NCI-H1694 (cell line): ENCODE data around the gene ZNF526.

Experiments used
- DNase-seq: peaks from one replicate; lab custom pipeline; 2025; lab: John Stamatoyannopoulos, UW

The ZNF526 gene

GRCh38 chr19:42197375-42197817 lies 22.7 kb upstream of the ZNF526 start:
- DNase-seq = no peak

DNA sequence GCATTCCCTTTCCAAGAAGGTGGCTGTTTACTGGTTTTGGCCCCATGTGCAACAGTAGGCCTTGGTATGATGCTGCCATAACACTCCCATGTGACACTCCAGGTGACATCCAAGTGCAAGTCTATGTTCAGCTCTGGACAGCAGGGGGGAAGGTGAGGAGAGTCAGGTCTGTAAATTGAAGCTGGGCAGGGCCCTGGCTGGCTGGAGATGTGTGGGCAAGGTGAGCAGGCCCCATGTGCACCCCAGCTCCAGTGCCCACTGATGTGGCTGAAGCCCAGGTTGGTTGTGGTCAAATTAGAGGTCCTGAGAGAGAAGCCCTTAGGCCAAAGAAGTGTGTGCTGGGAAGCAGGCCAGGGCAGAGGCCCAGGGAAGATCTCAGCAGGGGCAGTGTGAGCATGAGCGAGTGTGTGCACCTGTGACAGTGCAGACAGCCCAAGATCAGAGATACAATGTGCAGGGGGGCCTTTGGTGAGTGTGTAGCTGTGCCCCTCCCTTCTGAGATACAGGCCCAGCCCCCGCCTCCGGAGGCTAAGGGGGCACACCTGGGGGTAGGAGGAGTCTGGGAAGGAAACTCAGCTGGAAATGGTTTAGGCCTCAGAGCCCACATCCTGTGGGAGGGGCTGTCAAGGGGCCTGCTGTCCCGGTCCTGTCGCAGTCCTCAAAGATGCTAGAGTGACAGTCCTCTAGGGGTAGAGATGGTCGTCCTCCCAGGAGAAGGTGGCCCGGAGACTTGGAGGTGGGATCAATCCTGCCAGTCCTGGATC lies 21.3 kb upstream of the ZNF526 start:
- DNase-seq = no peak

- no peak for DNase-seq
Observed at GRCh38 chr19:42199440-42200115, 20.5 kb upstream of the ZNF526 start.

DNA sequence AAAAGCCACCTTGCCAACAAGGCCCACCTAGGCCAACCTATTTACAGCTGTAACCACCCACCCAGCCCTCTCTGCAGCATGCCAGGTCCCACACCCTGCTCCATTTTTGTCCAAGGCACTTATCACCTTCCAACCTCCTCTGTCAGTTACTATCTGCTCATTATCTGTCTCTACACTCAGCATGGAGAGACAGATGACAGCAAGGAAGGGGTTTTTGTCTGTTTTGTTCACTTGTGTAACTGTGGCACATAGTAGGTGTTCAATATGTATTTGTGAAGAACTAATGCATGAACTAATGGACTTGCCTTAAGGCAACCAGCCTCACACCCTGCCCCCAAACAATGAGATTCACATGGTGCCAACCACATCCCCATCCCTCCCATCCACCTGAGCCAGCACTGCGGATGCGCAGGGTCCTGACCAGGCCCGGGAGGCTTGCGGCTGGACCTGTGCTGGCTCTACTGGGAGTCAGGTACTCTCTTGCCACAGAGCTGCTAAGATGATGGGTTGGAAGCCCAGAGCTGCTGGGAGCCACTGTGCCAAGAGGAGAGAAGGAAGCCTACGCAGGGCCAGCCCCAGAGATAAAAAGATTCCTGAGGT lies 19.9 kb upstream of the ZNF526 start:
- no peak for DNase-seq

DNA sequence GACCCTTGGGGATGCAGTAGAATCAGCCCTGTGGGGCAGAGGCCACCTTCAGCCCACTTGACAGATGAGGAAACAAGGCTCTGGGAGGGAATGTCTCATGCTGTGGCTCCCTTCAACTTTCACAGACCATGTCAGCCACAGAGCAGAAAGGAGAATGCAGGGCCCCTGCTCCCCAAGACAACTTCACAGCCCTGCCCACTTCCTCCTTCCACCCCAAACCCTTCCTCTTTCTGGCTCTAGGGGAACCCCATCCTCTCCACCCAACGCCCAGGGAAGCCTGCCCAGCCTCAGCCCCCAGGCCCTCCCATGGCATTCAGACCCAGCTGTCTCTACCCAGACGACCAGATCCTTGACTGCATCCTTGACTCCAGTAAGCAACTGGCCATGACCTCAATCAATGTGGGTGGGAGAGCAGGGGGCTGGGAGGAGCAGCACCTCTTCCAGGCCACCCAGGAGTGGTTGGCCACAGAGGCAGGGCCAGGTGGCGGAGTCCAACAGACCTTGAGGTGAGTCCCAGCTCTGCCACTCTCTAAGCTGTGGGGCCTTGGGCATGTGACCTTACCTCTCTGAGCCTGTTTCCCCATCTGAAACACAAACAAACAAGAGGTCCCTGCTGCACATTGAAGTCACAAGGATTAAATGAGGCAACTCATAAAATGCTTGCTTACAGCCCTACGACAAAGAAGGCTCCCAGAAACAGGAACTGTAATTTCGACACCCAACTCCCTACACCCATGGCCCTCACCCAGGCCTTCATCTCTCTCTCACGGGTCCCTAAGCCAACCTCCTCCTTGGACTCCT lies 18.4 kb upstream of the ZNF526 start:
- DNase-seq = no peak

GRCh38 chr19:42202290-42202880 lies 17.7 kb upstream of the ZNF526 start:
- DNase-seq = no peak

GRCh38 chr19:42203700-42204099 lies 16.4 kb upstream of the ZNF526 start:
- DNase-seq = no peak

GRCh38 chr19:42204664-42205063 lies 15.4 kb upstream of the ZNF526 start:
- DNase-seq = no peak

GRCh38 chr19:42206871-42207755 lies 13.0 kb upstream of the ZNF526 start:
- DNase-seq = no peak

- no peak for DNase-seq
Observed at GRCh38 chr19:42207767-42208271, 12.3 kb upstream of the ZNF526 start.

GRCh38 chr19:42208612-42209011 lies 11.5 kb upstream of the ZNF526 start:
- DNase-seq = no peak

DNA sequence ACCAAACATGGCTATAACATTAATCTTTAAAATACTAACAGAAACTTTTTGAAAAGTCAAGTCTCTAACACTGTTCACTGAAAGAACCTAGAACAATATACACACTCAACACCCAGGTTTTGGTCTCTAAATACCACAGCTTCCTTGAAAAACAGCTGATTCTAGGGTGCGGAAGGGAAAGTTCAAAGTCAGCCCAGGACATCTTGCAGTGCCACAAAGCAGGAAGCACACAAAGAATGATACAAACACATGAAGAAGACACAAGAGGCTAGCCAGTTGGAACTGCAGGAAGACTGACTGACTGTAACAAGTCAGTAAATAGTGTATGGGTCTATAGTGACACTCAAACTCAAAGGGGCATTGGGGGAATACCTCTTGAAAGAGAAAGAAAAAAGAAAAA lies 7.2 kb upstream of the ZNF526 start:
- no peak for DNase-seq

DNA sequence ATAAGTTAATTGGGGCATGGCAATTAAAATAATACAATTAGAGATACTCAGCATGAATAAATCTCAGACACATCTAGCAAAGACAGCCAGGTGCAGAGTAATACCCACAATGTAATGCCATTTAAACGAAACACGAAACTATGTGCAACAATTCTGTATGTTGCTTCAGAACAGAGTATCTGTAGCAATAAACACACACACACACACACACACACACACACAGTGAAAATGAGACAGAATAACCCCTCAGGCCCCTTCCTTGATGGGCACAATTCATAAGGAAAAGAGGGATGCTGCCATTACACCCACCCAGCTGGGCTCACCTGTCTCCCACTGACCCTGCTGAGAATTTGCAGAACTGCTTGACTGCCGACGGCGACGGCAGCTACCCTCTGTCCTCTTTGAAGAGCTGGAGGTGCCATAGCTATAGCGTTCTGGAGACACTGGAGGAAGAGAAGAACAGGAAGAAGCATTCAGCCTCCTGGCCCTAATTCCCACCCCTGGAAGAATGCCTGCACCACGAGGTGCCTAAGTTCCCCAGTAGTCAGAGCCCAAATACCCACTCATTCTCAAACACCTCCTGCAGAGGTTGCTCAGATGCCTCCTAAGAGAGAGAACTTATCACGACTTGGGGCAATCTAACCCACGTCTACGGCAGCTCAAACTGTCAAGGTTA lies 5.2 kb upstream of the ZNF526 start:
- no peak for DNase-seq

- DNase-seq = no peak
Observed at GRCh38 chr19:42216653-42217519, 3.2 kb upstream of the ZNF526 start.

DNA sequence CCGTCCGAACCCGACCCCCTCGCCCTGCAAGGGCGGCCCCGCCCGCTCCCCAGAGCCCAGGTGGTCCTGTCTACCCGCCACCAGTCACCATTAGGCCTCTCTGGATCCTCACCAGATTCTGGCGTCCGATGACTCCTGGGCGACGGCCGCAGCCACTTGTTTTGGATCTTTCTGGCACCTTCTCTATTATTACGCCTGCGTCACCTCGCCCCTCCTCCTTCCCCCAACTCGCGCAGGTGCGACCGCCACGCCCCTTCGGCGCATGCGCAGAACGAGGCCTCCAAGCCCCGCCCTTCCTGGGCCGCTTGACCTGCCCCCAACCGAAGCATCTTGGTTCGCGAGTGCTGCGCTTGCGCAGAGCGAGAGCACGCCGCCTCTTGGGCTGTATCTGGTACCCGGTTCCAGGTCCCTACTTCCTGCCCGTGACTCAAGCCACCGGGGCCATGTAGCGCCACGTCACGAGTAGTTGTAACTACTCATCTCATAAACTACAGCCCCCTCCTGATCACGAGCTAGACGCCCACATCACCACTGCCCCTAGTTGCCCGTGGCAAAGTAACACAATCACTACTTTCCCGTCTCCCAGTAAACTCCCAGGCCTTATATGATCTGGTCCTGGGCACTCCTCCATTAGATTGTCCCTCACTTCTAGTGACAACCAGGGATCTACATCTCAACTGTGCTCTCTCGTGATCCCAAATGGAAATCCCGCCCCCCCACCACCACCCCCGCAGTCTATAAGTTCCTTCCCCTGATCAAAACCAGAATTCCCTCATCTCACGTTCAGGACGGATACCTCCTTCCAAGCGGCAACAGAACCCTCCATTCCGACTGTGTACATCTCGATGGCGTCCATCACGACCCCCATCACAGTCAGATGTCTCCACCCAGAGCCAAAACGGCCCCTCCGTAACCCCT lies 2.3 kb upstream of the ZNF526 start, which contains the start of gene DEDD2:
TSS of gene DEDD2 (minus strand) at position 158 of the 918 bp plus-strand sequence. CDS start 670 bp downstream, outside the sequence.
- peak; percentile 94 for DNase-seq

DNA sequence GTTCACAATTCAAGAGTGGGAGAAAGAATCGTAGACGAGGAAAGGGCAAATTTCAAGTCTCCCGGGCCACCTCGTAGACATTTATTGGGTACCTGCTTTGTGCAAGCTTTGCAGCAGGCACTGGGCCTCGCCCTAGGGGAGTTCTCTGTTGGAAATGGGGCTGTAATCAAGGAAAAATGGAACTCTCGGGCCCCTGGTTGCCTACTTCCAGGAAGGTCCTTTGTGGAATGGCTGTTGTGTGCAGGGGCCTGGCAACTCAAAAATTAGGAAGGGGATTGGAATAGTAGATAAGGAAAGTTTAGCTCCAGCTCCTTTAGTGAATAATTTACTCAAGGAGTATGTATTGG lies 612 bp downstream of the ZNF526 start:
- no peak for DNase-seq

DNA sequence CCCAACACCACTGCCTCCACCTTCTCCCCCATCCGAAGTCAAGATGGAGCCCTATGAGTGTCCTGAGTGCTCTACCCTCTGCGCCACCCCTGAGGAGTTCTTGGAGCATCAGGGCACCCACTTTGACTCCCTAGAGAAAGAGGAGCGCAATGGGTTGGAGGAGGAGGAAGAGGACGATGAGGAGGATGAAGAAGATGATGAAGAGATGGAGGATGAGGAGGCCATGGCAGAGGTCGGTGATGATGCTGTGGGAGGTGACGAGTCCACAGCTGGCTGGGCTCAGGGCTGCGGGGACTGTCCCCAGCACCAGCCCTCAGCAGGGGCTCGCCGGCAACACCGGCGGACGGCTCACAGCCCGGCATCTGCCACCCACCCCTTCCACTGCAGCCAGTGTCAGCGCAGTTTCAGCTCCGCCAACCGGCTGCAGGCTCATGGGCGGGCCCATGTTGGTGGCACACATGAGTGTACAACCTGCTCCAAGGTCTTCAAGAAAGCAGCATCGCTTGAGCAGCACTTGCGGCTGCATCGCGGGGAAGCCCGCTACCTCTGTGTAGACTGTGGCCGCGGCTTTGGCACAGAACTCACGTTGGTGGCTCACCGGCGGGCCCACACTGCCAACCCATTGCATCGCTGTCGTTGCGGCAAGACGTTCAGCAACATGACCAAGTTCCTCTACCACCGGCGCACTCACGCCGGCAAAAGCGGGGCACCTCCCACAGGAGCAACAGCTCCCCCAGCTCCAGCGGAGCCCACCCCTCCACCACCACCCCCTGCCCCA lies 5.0 kb downstream of the ZNF526 start:
- DNase-seq = no peak
